HG03378 (cell line): ENCODE results near the gene ADAMTS3.

Source experiments
- ATAC-seq: cut with Tn5 transposase; IDR thresholded peaks from one replicate; pipeline ENCODE4 v1.9.1; 2021; ENCODE audit warnings: mild to moderate bottlenecking, moderate library complexity; ENCODE audit not compliant: unreplicated experiment

Gene ADAMTS3

GRCh38 chr4:72422416-72422815 lies 146.6 kb downstream of the ADAMTS3 start:
- ATAC-seq, result no peak

- no peak for ATAC-seq
These were observed 150.6 kb downstream of the ADAMTS3 start for GRCh38 chr4:72418458-72418857.

DNA sequence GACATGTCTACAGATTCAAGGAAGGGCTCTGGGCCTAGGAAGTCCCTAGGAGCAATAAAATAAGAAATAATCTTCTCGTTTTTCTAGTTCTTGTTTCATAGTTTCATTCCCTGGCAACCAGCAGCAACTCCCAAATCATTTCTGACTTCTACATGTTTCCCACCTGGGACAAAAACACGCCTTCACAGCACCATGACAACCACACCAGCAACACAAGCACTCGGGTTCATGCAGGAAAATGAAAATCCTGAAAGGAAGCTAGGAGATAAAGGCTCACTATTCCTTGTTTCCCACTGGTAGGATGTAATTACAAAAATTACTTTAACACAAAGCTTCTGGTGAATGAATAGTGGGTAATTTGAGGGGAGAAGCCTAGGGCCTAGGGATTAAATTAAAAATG lies 158.9 kb downstream of the ADAMTS3 start:
- ATAC-seq, result no peak

DNA sequence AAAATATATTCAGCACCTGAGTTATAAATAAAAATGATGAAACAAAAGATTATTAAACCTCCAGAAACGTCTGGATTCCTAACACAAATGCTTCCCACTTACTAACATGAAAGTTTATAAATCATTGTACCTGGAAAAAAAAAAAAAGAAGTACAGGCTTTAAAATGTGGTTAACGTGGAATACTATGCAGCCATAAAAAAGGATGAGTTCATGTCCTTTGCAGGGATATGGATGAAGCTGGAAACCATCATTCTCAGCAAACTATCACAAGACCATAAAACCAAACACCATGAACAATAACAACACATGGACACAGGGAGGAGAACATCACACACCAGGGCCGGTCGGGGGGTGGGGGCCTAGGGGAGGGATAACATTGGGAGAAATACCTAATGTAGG lies 160.5 kb downstream of the ADAMTS3 start:
- no peak for ATAC-seq

DNA sequence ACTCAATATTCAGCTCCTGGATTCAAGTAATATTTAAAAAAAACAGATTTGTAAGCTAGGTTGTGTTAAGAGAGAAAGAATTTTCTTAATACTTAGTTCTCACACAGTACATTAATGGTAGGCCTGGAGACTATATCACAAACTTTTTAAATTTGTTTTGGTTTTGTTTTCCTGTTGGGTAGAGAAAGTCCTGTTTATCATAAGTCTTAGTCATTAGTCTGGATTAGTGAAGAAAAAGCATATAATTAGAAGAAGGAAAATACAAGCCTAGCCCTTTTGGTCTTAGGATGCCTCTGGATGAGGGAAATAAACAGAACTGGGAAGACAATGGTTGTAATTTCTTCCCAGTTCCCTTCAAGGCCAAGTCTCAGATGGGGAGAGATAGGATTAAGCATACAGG lies 163.6 kb downstream of the ADAMTS3 start:
- no peak for ATAC-seq

- ATAC-seq, result no peak
These were observed 171.7 kb downstream of the ADAMTS3 start for GRCh38 chr4:72397314-72397713.

DNA sequence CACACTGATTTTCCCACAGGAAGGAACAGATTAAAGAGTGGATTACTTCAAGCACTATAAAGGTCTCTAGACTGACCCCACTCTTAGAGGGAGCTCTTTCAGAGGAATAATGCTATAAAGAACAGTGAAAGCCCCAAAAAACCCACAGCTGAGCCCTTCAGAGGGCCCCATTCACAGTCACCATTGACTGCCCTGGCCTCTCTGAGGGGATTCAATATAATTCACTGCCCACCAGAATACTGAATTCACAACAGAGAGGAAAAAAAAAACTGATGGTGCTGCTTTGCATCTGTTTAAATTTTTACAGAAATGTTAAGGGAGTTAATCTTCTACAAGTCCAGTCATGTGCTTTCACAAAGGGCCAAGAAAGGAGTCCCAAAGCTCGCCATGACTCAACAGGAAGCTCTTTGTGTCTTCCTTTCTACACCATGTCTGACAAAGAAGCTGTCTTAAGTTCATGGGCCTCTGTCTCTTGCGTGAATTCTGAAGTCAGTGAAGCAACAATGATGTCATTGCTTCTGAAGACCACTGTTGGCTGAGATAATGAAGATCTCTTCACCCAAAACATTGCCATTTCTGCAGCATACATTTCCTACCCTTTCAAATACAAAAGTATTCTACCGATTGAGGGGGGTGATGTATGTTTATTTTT lies 174.9 kb downstream of the ADAMTS3 start:
- ATAC-seq, result no peak

DNA sequence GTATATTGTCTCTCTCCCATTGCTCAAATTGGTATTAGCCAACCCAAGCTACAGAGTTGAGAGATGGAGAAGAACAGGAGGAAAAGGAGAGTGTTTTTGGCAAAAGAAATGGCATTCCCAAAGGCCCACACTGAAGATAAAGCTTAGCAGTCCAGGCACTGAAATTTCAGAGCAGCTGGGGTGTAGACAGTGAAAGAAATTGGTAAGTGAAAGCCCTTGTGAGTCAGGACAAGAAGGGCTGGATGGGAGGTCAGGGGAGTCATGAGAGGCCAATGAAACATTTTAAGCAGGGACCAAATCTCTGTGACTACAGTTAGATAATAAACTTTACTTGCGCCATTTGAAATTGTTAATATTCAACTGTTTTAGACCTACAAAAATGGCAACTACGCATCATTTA lies 177.7 kb downstream of the ADAMTS3 start:
- no peak for ATAC-seq

GRCh38 chr4:72390409-72390808 lies 178.6 kb downstream of the ADAMTS3 start:
- no peak for ATAC-seq

DNA sequence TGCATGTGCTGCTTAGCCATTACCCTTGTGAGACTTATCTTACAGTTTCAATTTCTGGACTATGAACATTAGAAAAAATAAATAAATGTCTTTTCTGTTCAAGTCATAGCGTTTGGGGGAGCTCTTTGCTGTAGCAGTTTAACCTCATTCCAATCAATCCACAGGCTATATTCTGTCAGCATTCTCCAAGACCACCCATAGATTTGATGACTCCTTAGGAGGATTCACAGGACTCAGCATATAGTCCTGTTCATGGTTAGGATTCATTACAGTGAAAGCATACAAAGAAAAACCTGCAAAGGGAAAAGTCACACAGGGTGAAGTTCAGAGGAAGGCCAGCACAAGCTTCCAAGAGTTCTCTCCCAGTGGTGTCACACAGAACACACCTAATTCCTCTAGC lies 180.5 kb downstream of the ADAMTS3 start:
- ATAC-seq, result no peak

GRCh38 chr4:72387959-72388358 lies 181.1 kb downstream of the ADAMTS3 start:
- no peak for ATAC-seq

DNA sequence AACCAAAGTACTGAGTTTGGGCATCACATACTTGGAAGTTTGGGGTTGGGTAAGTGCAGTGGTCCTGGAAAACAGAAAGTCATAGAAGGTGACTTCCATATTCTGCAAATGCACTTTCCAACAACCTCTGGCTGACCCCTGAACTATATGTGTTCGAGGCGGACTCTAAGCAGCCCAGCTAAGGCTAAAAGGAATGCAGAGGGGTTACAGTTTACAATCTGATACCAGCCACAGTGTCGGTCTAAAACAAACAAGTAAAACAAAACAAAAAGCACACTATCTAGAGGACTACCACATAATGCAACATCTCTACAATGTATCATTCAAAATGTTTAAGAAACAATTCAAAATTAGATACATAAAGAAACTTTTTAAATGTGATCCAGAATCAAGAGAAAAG lies 185.6 kb downstream of the ADAMTS3 start:
- ATAC-seq, result no peak

GRCh38 chr4:72378901-72379300 lies 190.1 kb downstream of the ADAMTS3 start:
- no peak for ATAC-seq

DNA sequence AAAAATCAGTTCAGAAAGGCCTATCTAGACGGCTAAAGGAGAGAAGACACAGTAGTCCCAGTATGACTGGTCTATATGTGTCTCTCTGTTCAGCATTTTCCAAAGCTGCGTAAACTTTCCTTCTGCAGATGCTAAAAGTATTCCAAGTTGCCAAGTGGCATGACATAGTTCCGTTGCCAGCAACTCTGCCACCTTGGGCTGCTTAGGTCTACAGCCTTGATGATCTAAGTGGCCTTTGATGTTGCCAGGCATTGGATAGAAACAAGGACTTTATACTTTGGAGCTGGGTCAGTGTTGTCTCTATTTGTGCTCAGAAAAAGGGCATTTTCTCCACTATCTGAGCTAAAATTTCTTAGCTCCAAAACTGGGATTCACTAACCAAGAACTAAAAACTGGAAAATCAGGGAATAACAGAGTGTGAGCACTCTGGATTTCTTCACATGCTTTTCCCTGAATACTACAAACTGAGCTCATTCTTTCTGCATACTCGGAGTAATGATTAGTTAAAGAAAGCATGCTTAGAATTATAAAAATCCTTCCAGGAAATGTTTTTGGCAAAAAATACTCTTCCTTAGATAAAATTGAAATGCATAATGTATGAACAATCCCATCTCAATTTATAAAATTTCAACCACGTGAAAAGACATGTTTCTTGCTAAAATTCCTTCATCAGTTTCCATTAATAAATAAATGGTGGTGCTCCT lies 191.4 kb downstream of the ADAMTS3 start:
- no peak for ATAC-seq

GRCh38 chr4:72376901-72377300 lies 192.1 kb downstream of the ADAMTS3 start:
- no peak for ATAC-seq

DNA sequence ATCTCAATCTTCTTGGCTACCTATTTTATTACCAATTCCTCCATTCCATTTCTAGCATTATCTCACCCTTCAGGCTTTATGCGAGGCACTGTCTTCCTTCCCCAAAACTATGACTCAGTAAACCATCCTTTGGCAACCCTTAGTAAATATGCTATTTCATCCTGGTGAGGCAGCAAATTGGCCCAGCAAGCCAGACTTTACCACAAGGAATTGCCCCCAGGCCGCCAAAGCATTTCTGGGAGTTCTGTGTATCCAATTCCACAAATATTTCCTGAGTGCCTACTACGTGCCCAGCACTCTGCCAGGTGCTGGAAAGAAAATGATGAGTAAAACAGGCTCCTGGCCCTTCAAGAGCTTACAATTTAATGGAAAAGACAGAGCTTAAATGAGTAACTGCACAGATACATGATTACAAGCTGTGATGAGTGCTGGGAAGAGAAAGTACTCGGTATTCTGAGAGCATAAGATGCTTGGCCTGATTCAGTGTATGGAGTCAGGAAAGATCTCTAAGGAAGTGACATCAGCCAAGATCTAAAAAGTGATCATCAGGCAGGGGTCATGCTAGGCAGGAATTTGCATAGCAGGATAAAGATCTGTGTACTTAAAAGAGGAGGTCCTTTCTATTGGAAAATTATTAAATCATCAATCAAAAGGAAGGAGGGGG lies 193.8 kb downstream of the ADAMTS3 start:
- ATAC-seq, result no peak

DNA sequence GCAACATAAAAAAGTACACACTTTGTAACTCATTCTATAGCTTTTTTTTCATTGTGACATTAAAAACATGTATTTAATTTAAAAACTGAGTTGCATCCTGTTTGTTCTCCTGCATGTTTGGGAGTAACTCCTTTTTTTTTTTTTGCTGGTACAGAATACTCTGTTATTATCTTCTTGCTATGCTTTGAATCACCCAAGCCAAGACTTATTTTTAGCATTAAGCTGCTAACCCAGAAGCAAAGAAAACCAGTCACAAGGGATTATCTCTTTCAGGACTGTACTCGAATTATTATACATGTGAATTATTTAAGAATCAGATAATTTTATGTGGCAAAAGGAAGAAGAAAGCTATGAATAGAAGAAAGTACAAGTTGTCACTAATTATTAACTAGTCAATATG lies 194.9 kb downstream of the ADAMTS3 start:
- no peak for ATAC-seq

DNA sequence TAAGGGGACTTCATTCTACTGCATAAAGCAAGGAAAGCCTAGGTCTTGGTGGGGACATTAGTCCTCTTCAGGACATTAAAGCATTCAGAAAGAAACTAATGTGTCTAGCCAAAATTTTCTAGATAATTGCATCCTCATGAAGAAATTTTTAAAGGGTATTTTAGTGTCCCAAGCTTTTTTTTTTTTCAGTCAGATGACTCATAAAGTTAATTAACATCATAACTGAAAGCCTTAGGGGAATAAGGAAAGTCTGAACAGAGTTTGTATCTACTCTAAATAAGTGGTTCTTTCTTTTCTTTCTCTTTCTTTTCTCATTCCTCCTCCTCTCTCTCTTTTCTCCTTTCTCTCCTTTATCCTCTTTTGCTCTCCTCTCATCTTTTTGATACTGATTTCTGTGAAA lies 202.4 kb downstream of the ADAMTS3 start:
- ATAC-seq, result no peak

DNA sequence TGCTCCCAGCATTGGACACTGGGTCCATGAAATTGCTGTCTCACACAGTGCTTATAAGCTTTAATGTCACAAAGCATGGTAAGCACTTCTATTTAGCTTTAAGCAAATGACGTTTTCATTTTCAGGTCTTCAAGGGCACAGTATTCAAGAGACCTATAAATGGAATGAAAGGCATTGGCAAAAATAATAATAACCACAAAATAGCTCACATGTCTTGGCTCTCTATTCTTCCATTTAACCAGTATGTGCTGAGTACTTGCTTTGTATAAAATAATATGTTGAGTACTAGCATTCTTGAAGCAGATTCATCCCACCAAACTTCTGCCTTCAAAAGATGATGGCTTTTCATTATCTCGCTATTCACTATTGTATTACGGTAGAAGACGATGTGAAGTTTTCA lies 203.0 kb downstream of the ADAMTS3 start:
- no peak for ATAC-seq

DNA sequence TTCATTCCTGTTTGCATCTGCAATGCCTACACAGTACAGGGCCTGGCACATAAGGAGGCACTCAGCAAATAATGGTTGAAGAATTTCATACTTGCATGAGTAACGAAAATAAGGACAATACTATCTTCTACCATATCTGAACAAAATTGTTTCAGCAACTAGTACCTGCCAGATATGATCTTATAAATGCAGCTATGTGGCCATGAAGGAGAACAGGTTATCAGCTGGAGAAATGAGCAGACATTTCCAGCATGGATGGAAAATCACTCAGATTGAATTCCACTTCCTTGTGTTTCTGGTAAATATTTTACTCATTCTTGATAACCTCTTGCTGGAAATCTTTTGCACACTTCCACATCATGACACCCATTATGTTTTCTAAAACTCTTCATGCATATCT lies 204.0 kb downstream of the ADAMTS3 start:
- ATAC-seq, result no peak

DNA sequence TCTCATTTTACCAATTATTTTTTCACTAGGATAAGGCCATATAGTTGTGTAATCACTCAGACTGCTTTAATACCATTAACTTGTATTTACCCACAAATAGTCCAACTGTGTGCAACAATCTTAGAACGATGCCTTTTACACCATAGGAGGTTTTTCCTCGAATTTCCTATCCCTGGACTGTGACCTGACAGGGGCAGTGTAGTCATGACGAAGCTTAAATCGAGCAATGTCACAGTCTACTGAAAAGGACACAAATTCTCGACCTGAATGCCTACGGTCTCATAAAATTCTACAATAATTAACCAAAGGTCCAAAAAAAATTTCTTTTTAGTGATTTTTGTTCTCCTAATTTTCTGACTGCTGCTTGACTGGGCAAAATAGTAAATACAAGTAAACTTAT lies 208.9 kb downstream of the ADAMTS3 start:
- no peak for ATAC-seq

DNA sequence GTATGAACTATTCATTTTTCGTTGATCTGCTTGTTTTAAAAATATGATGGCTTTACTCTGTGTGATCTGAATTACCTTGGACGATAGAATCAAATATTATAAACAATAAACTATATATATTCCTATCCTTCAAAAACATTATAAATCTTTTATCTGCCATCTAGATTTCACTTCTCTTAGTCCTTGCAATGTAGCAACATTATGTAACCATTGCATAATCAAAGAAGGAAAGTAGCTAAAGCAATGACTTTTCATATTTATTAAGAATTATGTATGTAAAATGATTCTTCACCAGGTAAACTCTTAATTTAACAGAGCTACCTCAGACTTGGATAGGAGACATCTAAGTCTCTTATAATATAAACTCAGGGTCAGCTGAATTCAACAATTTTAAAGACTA lies 210.5 kb downstream of the ADAMTS3 start:
- no peak for ATAC-seq
